Tibial artery (tissue), 4 donors: Measurements from ENCODE around the gene DLGAP1.

Experiments
- DNase-seq, 2 donors: peaks; one replicate each; pipeline ENCODE4 v3.0.0-alpha.2; 2019
- H3K27ac ChIP-seq, 2 donors: fragments of 200-600 bp; sonication (generic) in 1 of 2; 1 replicate in 1 of 2; 2 replicates in 1 of 2; pipeline ENCODE4 v1.5.1; 2018 to 2019; ENCODE audit warnings: mild to moderate bottlenecking in 1 of 2
- H3K27me3 ChIP-seq, 2 donors: fragments of 200-600 bp; sonication (generic) in 1 of 2; one replicate each; pipeline versions ENCODE4 v1.5.1 to v1.6.0; 2016 to 2019
- H3K36me3 ChIP-seq, 3 donors: fragments of 200-600 bp; sonication (generic) in 2 of 3; one replicate each; pipeline ENCODE4 v1.5.1; 2016 to 2019; ENCODE audit warnings: mild to moderate bottlenecking in 2 of 3
- H3K4me1 ChIP-seq, 4 donors: fragments of 200-600 bp; sonication (generic) in 2 of 4; 1 replicate in 3 of 4; 2 replicates in 1 of 4; pipeline ENCODE4 v1.5.1; 2016 to 2019
- H3K4me3 ChIP-seq, 2 donors: fragments of 200-600 bp; sonication (generic) in 1 of 2; 1 replicate in 1 of 2; 2 replicates in 1 of 2; pipeline ENCODE4 v1.5.1; 2018 to 2019; ENCODE audit warnings: mild to moderate bottlenecking in 2 of 2
- H3K9me3 ChIP-seq, 3 donors: fragments of 200-600 bp; sonication (generic) in 1 of 3; one replicate each; pipeline ENCODE4 v1.5.1; 2016 to 2019
- CTCF ChIP-seq, 2 experiments: fragments of 200-600 bp in 1 of 2; fragments of 450-650 bp in 1 of 2; IDR thresholded peaks; one replicate each; pipeline ENCODE4 v1.5.1; 2017 to 2019; ENCODE audit warnings: antibody characterized with exemption in 2 of 2, mild to moderate bottlenecking in 1 of 2, moderate library complexity in 1 of 2
- intact Hi-C: fragments of 100-400 bp; cut with DNase I; formaldehyde crosslinking; loops from one replicate; pipeline ENCODE4 v1.15.0; 2023; ENCODE audit warnings: low total_unique reads

DLGAP1 gene

GRCh38 chr18:3952031-3952430, 503.1 kb downstream of the DLGAP1 start:
- intact Hi-C loops: no loop called here
- Histone ChIP-seq H3K27ac (no peak overlapping the region), H3K4me3 (no peak overlapping the region), H3K27me3 (no peaks in the 10 kb centered on the region), H3K36me3 (no peaks in the 10 kb centered on the region), H3K4me1 (no peaks in the 10 kb centered on the region), H3K9me3 (no peaks in the 10 kb centered on the region)
- DNase-seq: no peak
- no peak for TF ChIP-seq CTCF (IDR thresholded peaks at IDR 0.05)

GRCh38 chr18:3950668-3951404, 504.3 kb downstream of the DLGAP1 start:
- intact Hi-C loops: no loop called here
- Histone ChIP-seq H3K27ac (no peak overlapping the region), H3K9me3 (no peaks in the 10 kb centered on the region), H3K4me3 (no peak overlapping the region), H3K36me3 (no peaks in the 10 kb centered on the region), H3K27me3 (no peaks in the 10 kb centered on the region), H3K4me1 (no peaks in the 10 kb centered on the region)
- TF ChIP-seq CTCF (IDR thresholded peaks at IDR 0.05): no peak
- DNase-seq: no peak

GRCh38 chr18:3948958-3949357, 506.1 kb downstream of the DLGAP1 start:
- no peaks in the 10 kb centered on the region for H3K36me3 ChIP-seq
- TF ChIP-seq CTCF (IDR thresholded peaks at IDR 0.05): no peak
- DNase-seq: no peak
- H3K4me3 ChIP-seq: no peak overlapping the region
- H3K27me3 ChIP-seq: no peaks in the 10 kb centered on the region
- H3K27ac ChIP-seq: no peak overlapping the region
- intact Hi-C loops: no loop called here
- no peaks in the 10 kb centered on the region for H3K9me3 ChIP-seq
- no peaks in the 10 kb centered on the region for H3K4me1 ChIP-seq

- Histone ChIP-seq H3K4me1 (no peaks in the 10 kb centered on the region), H3K27me3 (no peaks in the 10 kb centered on the region), H3K36me3 (no peaks in the 10 kb centered on the region), H3K4me3 (no peak overlapping the region), H3K27ac (no peak overlapping the region), H3K9me3 (no peaks in the 10 kb centered on the region)
- no peak for TF ChIP-seq CTCF (IDR thresholded peaks at IDR 0.05)
- no peak for DNase-seq
- intact Hi-C loops: no loop called here
Measured at GRCh38 chr18:3947383-3947782, 507.7 kb downstream of the DLGAP1 start.

- no peak overlapping the region for H3K27ac ChIP-seq
- H3K36me3 ChIP-seq: no peaks in the 10 kb centered on the region
- no peaks in the 10 kb centered on the region for H3K4me1 ChIP-seq
- intact Hi-C loops: no loop called here
- no peak for DNase-seq
- TF ChIP-seq CTCF (IDR thresholded peaks at IDR 0.05): no peak
- H3K9me3 ChIP-seq: no peaks in the 10 kb centered on the region
- no peak overlapping the region for H3K4me3 ChIP-seq
- H3K27me3 ChIP-seq: no peaks in the 10 kb centered on the region
Measured at GRCh38 chr18:3935305-3935704, 519.8 kb downstream of the DLGAP1 start.

- no peak overlapping the region for H3K27ac ChIP-seq
- no peak overlapping the region for H3K4me3 ChIP-seq
- no peak for DNase-seq
- H3K36me3 ChIP-seq: no peaks in the 10 kb centered on the region
- intact Hi-C loops: no loop called here
- H3K27me3 ChIP-seq: no peaks in the 10 kb centered on the region
- TF ChIP-seq CTCF (IDR thresholded peaks at IDR 0.05): no peak
- H3K4me1 ChIP-seq: no peaks in the 10 kb centered on the region
- H3K9me3 ChIP-seq: no peaks in the 10 kb centered on the region
Measured at GRCh38 chr18:3932276-3932675, 522.8 kb downstream of the DLGAP1 start.
